ENCODE measurements around the gene FBN1.

The FBN1 gene

DNA sequence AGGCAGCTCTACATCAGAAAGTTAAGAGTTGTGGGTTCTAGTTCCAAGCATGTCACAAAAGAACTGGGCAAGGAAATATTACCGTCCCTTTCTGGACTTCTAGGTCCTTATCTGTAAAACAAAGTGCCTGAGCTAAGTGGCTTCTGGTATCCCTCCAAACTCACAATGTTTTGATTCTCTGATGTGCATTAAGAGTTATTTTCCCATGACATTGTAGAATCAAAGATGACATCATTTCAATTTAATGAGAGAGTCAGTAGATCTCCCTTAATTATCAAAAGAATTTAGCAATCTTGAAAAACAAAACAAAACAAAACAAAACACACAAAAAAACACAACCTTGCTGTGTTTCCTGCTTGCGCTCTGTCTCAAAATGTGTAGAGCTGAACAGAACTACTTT is 225.6 kb downstream of the FBN1 start:
- DNase-seq = no peak

GRCh38 chr15:48418343-48418742 is 227.2 kb downstream of the FBN1 start:
- no peak for DNase-seq

DNA sequence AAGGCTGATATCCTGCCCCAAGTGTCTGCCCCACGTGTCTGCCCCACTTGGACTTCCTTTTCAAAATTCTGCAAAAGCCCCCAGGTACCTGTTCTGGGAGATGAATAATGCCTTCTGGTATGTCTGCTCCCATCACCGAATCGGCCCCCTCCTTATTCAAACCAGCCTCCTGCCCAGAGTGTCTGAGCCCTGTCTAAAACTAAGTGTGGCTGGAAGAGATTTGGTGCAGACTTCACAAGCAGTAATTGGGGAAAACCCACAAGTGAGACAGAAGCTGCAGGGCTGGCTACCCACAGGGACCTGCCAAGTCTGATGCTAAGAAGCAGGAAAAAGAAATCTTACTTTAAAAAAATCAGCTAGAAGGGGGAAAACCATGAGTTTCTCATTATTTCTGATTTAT is 229.2 kb downstream of the FBN1 start:
- DNase-seq = no peak

DNA sequence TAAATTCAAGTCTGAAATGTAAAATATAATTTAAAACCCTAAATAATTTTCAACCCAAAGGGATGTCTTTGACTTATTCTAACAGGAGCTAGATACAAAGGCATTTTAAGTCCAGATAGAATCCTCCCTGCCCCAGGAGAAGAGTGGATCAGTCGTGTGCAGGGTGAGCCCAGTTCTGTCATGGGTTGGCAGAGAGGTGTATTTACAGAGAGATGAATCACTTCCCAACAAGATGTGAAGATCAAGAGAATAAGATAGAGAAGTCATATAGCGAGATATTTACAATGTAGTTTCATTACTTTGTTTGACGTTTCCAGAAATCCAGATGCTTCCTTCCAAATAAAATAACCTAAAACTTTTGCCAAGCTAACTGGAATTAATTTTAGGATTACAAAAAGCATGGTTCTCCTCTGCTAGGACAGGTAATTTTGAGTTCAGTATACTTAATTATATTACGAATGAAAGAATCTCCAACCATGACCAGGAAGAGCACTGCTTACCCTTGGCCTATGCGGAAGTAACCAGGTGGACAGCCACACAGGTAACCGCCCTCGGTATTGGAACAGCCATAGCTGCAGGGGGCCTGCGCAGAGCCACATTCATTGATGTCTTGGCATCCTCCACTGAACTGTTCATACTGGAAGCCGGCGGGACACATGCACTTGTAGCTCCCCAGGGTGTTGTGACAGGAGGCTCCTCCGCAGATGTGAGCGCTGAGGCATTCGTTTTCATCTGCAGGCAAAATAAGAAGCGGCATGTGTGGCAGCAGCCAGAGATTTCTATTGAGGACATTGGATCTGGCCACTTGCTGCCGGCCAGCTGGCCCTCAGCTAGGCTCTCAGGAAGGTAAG is 230.2 kb downstream of the FBN1 start:
- no peak for DNase-seq

GRCh38 chr15:48414015-48414414 is 231.5 kb downstream of the FBN1 start:
- no peak for DNase-seq

DNA sequence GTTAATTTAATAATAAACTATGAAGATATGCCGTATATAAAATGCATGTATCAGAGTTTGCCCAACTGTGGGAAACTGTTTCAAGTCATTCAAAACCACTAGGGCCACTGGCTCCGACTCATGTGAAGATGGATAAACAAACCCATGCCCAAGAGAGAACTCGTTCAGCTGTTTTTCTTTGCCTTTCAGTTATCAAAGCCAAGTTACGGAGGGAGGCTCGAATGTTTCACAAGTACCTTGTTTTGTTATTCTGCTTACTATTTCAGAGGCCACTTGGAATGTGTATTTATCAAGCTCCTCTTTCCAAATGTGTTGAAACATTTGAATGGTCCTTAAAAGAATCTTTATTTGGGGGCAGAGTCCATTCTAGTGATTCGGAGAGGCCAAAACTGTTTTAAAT is 232.2 kb downstream of the FBN1 start:
- no peak for DNase-seq

- DNase-seq = no peak
Observed at GRCh38 chr15:48411971-48412591, 233.4 kb downstream of the FBN1 start.

- no peak for DNase-seq
Observed at GRCh38 chr15:48409623-48410022, 235.9 kb downstream of the FBN1 start.

- DNase-seq = no peak
Observed at GRCh38 chr15:48408327-48408726, 237.2 kb downstream of the FBN1 start.

- no peak for DNase-seq
Observed at GRCh38 chr15:48407646-48408045, 237.9 kb downstream of the FBN1 start.

- no peak for DNase-seq
Observed at GRCh38 chr15:48406911-48407310, 238.6 kb downstream of the FBN1 start.

- DNase-seq = no peak
Observed at GRCh38 chr15:48406266-48406891, 239.1 kb downstream of the FBN1 start.

- DNase-seq = no peak
Observed at GRCh38 chr15:48402427-48403177, 242.9 kb downstream of the FBN1 start.

DNA sequence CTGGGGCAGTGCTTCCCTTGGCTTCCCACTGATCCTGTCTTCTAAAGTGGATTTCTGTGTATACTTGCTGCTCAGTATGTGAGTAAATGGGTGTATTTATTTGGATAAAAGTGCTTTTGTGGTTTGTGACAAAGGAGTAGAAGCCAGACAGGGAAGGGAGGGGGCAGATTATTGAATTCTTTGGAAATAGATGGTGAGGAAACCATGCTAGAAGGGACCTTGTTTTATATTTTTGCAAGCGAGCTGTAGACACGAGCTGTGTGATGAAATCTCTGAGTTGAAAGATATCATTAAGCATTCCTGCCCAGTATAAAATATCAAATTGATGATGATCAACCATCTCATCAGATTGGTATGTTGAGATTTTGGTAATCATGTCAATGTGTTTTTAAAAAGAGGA is 245.4 kb downstream of the FBN1 start:
- no peak for DNase-seq

- DNase-seq = no peak
Observed at GRCh38 chr15:48397841-48398240, 247.7 kb downstream of the FBN1 start.

- DNase-seq = no peak
Observed at GRCh38 chr15:48396020-48396419, 249.5 kb downstream of the FBN1 start.

GRCh38 chr15:48395521-48396011 is 249.9 kb downstream of the FBN1 start:
- no peak for DNase-seq

- no peak for DNase-seq
Observed at GRCh38 chr15:48394970-48395369, 250.5 kb downstream of the FBN1 start.

DNA sequence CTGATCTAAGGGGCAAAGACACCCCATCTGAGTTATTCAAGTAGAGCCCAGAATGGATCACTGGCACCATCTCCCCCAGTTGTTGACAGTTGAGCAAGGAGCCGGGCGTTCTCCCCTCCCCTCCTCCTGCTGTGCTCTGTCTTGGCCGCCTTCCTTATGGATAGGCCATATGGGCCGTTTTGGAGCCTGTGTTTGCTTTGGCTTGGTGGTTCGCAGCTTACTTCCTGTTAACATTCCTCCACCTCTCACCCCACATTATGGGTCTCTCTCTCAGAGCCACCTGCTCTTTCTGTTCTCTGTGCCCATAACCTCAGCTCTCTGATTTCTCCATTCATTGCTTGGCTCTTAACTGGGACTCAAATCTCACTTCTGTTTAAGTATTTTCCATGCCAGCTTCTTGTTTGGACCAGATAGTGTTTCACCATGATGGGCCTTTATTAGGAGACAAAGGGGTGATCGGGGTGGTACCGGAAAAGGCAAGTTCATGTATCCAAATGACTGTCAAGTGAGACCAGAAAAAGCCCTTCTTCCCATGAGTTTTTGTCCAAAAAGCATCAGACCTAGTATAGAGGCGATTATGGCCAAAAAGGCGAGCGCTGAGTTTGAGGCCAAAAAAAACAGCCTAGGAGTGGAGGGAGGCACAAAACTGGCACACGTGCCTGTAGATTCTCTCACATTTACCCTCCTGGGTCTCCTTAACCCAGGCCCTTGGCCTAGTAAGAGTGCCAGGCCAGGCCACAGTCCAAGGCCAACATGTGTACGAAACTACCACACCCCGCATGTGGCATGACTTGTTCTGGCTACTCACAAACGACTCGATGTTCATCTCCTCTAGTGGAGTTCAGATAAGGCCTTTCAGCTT is 251.6 kb downstream of the FBN1 start:
- DNase-seq = no peak

GRCh38 chr15:48392356-48392755 is 253.2 kb downstream of the FBN1 start:
- no peak for DNase-seq

DNA sequence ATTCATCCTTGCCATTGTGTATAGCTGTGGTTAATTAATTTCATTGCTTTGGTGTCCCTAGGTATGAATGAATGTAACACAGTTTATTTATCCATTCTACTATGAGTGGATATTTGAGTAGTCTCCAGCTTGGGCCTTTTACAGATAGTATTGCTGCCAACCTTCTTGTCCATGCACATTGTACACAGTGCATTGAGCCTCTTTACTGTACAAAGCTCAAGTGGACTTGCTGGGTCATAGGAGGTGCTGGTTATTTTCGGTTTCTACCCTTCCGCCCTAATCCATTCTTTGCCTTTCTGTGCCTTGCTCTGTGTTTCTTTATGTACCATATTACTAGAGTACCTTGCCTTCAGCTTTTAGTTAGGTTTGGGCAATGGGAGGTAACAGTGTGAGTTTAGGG is 253.6 kb downstream of the FBN1 start:
- no peak for DNase-seq

GRCh38 chr15:48389691-48390143 is 255.8 kb downstream of the FBN1 start:
- no peak for DNase-seq
